DOHH2 (cell line): ENCODE measurements around the gene WNK4.

Source experiments
- H3F3A ChIP-seq: fragments of 200-600 bp; sonication (generic), shearing (Covaris generic); 2 replicates; pipeline ENCODE4 v1.6.0; 2016; ENCODE audit warnings: antibody characterized with exemption, mild to moderate bottlenecking; ENCODE audit not compliant: control insufficient read depth, insufficient read depth
- H3K27ac ChIP-seq: fragments of 200-600 bp; sonication (generic); 2 replicates; pipeline ENCODE4 v1.5.1; 2014; ENCODE audit warnings: low read depth, mild to moderate bottlenecking, low read length, moderate library complexity
- H3K27me3 ChIP-seq: fragments of 200-600 bp; sonication (generic); 2 replicates; pipeline ENCODE4 v1.6.1; 2014; ENCODE audit warnings: mild to moderate bottlenecking, low read length, mixed read lengths; ENCODE audit not compliant: control insufficient read depth
- H3K36me3 ChIP-seq: fragments of 200-600 bp; sonication (generic); 2 replicates; pipeline ENCODE4 v1.6.1; 2014; ENCODE audit warnings: mild to moderate bottlenecking, low read length, moderate library complexity, mixed read lengths; ENCODE audit not compliant: control insufficient read depth
- H3K4me1 ChIP-seq: fragments of 200-600 bp; sonication (generic); 2 replicates; pipeline ENCODE4 v1.6.1; 2014; ENCODE audit warnings: mild to moderate bottlenecking, low read length, mixed read lengths; ENCODE audit not compliant: control insufficient read depth
- H3K4me2 ChIP-seq: fragments of 200-600 bp; sonication (generic); 2 replicates; pipeline ENCODE4 v1.6.0; 2014; ENCODE audit warnings: mild to moderate bottlenecking, low read length, moderate library complexity
- H3K4me3 ChIP-seq: fragments of 200-600 bp; sonication (generic); 2 replicates; pipeline ENCODE4 v1.5.1; 2014; ENCODE audit warnings: mild to moderate bottlenecking, low read length, mixed read lengths
- H3K79me2 ChIP-seq: fragments of 200-600 bp; sonication (generic); 2 replicates; pipeline ENCODE4 v1.6.1; 2014; ENCODE audit warnings: mild to moderate bottlenecking, low read length, mixed read lengths; ENCODE audit not compliant: control insufficient read depth
- H3K9me2 ChIP-seq: fragments of 200-600 bp; sonication (generic); replicated peaks from 2 replicates; pipeline ENCODE4 v1.6.1; 2014; ENCODE audit warnings: mild to moderate bottlenecking, low read length, mixed read lengths; ENCODE audit not compliant: control insufficient read depth
- H3K9me3 ChIP-seq: fragments of 200-600 bp; sonication (generic); 2 replicates; pipeline ENCODE4 v1.6.1; 2014; ENCODE audit warnings: antibody characterized with exemption, low read length, mixed read lengths; ENCODE audit not compliant: control insufficient read depth, insufficient read depth
- H4K20me1 ChIP-seq: fragments of 200-600 bp; sonication (generic); 2 replicates; pipeline ENCODE4 v1.6.0; 2014; ENCODE audit warnings: low read depth, mild to moderate bottlenecking, antibody characterized with exemption, low read length, moderate library complexity; ENCODE audit not compliant: control insufficient read depth, insufficient read depth
- EZH2phosphoT487 ChIP-seq: fragments of 200-600 bp; sonication (generic); IDR thresholded peaks from 2 replicates; pipeline ENCODE4 v1.6.1; 2017; ENCODE audit warnings: borderline replicate concordance, mild to moderate bottlenecking, antibody characterized with exemption, low read length, moderate library complexity, mixed read lengths
- TF ChIP-seq, protein P1 (sequence below): fragments of 200-600 bp; sonication (generic); IDR thresholded peaks from one replicate; pipeline ENCODE4 v1.5.1; 2014; ENCODE audit warnings: antibody characterized with exemption, mild to moderate bottlenecking, low read depth, low read length; ENCODE audit not compliant: poor library complexity, severe bottlenecking

The WNK4 gene

DNA sequence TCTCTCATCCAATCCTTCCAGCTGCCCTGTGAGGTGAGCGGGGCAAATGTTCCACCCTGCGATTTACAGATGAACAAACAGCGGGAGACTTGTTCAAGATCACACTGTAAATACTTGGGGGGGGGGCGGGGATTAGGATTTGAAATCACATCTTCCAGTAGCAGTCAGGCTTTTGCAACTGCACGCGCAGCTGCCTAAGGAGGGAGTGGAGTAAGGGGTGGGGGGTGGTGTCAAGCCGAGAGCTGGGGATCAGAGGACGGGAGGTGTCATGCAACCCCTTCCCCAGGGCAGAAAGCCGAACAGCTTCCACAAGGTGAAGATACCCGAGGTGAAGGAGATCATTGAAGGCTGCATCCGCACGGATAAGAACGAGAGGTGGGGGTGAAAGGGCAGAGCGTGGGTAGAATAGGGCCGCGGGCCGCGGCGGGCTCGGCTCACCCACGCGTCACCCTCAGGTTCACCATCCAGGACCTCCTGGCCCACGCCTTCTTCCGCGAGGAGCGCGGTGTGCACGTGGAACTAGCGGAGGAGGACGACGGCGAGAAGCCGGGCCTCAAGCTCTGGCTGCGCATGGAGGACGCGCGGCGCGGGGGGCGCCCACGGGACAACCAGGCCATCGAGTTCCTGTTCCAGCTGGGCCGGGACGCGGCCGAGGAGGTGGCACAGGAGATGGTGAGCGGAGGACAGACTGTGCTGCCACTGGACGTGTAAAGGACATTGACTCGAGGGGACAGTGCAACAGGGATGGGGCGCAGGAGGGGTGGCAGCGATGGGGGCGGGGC, 4.6 kb downstream of the WNK4 start:
- Histone ChIP-seq H3K9me2 (no peaks in the 10 kb centered on the region), H3F3A (no peaks in the 10 kb centered on the region), H3K4me1 (no peaks in the 10 kb centered on the region), H3K27ac (no peak overlapping the region), H3K36me3 (no peaks in the 10 kb centered on the region), H3K79me2 (no peaks in the 10 kb centered on the region), H3K9me3 (no peaks in the 10 kb centered on the region), H3K27me3 (peaks cover 46% of the 10 kb centered on the region), H4K20me1 (no peaks in the 10 kb centered on the region), H3K4me2 (no peak overlapping the region), H3K4me3 (no peak overlapping the region)
- TF ChIP-seq EZH2phosphoT487: no peak
- TF ChIP-seq, protein P1, sequence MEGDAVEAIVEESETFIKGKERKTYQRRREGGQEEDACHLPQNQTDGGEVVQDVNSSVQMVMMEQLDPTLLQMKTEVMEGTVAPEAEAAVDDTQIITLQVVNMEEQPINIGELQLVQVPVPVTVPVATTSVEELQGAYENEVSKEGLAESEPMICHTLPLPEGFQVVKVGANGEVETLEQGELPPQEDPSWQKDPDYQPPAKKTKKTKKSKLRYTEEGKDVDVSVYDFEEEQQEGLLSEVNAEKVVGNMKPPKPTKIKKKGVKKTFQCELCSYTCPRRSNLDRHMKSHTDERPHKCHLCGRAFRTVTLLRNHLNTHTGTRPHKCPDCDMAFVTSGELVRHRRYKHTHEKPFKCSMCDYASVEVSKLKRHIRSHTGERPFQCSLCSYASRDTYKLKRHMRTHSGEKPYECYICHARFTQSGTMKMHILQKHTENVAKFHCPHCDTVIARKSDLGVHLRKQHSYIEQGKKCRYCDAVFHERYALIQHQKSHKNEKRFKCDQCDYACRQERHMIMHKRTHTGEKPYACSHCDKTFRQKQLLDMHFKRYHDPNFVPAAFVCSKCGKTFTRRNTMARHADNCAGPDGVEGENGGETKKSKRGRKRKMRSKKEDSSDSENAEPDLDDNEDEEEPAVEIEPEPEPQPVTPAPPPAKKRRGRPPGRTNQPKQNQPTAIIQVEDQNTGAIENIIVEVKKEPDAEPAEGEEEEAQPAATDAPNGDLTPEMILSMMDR: no peak

DNA sequence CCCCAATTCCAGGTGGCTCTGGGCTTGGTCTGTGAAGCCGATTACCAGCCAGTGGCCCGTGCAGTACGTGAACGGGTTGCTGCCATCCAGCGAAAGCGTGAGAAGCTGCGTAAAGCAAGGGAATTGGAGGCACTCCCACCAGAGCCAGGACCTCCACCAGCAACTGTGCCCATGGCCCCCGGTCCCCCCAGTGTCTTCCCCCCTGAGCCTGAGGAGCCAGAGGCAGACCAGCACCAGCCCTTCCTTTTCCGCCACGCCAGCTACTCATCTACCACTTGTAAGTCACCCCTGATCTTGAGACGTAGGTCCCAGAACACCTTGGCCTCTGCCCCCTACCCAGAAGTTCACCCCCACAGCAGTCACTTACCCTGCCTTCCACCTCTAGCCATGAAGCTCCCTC, 6.9 kb downstream of the WNK4 start:
- Histone ChIP-seq H3K36me3 (no peaks in the 10 kb centered on the region), H3K4me3 (no peak overlapping the region), H4K20me1 (no peaks in the 10 kb centered on the region), H3K27me3 (peaks cover 45% of the 10 kb centered on the region), H3K27ac (no peak overlapping the region), H3K9me2 (no peaks in the 10 kb centered on the region), H3K79me2 (no peaks in the 10 kb centered on the region), H3K4me2 (no peak overlapping the region), H3K4me1 (no peaks in the 10 kb centered on the region), H3K9me3 (no peaks in the 10 kb centered on the region), H3F3A (no peaks in the 10 kb centered on the region)
- TF ChIP-seq, protein P1: no peak
- TF ChIP-seq EZH2phosphoT487: no peak

DNA sequence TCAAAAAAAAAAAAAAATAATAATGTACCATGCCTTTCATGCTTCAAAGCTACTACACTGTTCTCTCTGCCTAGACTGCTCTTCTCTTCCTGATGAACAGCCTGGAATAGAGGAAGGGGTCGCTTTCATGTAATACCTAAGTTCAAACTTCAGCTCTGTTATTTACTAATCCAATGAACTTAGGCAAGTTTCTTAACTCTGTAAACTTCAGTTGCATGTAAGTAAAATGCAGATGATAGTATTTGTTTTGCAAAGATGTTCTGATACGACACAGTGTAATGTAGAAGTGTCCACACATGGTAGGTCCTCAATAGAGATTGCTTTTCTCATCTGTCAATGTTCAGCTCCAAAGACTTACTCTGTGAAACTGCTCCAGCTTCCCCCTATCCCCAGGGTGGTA, 11.5 kb downstream of the WNK4 start:
- no peak for TF ChIP-seq EZH2phosphoT487
- TF ChIP-seq, protein P1: no peak
- Histone ChIP-seq H3K79me2 (no peaks in the 10 kb centered on the region), H3F3A (no peaks in the 10 kb centered on the region), H3K4me1 (no peaks in the 10 kb centered on the region; the same call in 1 of the 2 replicates), H3K27me3 (peaks cover 15% of the 10 kb centered on the region), H4K20me1 (no peaks in the 10 kb centered on the region), H3K4me2 (no peak overlapping the region), H3K27ac (no peak overlapping the region), H3K36me3 (no peaks in the 10 kb centered on the region), H3K9me2 (no peaks in the 10 kb centered on the region), H3K9me3 (no peaks in the 10 kb centered on the region), H3K4me3 (no peak overlapping the region)
